ENCODE results near the gene PAQR8.

The PAQR8 gene

GRCh38 chr6:52400313-52401041 is 38.5 kb downstream of the PAQR8 start:
- H3K27ac ChIP-seq: no peak overlapping the region
- TF ChIP-seq, protein P1, sequence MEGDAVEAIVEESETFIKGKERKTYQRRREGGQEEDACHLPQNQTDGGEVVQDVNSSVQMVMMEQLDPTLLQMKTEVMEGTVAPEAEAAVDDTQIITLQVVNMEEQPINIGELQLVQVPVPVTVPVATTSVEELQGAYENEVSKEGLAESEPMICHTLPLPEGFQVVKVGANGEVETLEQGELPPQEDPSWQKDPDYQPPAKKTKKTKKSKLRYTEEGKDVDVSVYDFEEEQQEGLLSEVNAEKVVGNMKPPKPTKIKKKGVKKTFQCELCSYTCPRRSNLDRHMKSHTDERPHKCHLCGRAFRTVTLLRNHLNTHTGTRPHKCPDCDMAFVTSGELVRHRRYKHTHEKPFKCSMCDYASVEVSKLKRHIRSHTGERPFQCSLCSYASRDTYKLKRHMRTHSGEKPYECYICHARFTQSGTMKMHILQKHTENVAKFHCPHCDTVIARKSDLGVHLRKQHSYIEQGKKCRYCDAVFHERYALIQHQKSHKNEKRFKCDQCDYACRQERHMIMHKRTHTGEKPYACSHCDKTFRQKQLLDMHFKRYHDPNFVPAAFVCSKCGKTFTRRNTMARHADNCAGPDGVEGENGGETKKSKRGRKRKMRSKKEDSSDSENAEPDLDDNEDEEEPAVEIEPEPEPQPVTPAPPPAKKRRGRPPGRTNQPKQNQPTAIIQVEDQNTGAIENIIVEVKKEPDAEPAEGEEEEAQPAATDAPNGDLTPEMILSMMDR (conservative IDR thresholded peaks at IDR 0.05): no peak
- TF ChIP-seq ZFX (IDR thresholded peaks at IDR 0.05): no peak

DNA sequence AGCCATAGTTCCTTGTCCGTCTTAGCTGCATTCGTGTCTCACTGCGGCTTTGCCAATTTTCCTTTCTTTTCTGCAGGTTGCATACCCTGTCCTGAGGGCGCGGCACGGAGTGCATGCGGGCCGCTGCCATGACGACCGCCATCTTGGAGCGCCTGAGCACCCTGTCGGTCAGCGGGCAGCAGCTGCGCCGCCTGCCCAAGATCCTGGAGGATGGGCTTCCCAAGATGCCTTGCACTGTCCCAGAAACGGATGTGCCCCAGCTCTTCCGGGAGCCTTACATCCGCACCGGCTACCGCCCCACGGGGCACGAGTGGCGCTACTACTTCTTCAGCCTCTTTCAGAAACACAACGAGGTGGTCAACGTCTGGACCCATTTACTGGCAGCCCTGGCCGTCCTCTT is 41.1 kb downstream of the PAQR8 start:
- peak overlapping the region; percentile 33 for H3K27ac ChIP-seq
- no peak; the same call in 1 of the 2 replicates for TF ChIP-seq ZFX (IDR thresholded peaks at IDR 0.05)
- TF ChIP-seq, protein P1 (conservative IDR thresholded peaks at IDR 0.05): no peak

DNA sequence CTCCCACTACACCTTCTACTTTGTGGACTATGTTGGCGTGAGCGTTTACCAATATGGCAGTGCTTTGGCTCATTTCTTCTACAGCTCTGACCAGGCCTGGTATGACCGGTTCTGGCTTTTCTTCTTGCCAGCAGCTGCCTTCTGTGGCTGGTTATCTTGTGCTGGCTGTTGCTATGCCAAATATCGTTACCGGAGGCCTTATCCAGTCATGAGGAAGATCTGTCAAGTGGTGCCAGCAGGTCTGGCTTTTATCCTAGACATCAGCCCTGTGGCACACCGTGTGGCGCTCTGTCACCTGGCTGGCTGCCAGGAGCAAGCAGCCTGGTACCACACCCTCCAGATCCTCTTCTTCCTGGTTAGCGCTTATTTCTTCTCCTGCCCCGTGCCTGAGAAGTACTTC is 41.7 kb downstream of the PAQR8 start:
- peak overlapping the region; percentile 33 for H3K27ac ChIP-seq
- no peak; the same call in 1 of the 2 replicates for TF ChIP-seq ZFX (IDR thresholded peaks at IDR 0.05)
- TF ChIP-seq, protein P1 (conservative IDR thresholded peaks at IDR 0.05): no peak

DNA sequence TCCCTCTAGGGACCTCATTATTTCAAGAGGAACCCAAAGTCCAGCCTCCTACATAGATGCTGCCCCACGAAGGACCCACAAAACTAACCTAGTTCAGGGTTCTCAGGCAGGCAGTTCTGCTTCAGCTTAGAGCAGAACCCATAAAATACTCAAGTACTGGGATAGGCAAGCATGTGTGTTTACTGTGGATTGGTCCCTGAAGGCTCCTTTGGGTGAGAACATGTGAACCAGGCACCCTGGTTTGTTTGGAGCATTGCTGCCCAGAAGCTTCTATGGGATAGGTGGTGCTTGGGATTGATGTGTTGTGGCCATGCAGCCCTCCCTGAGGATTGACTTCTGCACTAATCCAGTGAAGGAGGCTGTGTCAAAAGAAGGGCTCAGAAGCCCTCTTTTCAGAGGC is 43.3 kb downstream of the PAQR8 start:
- TF ChIP-seq, protein P1 (conservative IDR thresholded peaks at IDR 0.05): no peak
- no peak for TF ChIP-seq ZFX (IDR thresholded peaks at IDR 0.05)
- no peak overlapping the region for H3K27ac ChIP-seq

DNA sequence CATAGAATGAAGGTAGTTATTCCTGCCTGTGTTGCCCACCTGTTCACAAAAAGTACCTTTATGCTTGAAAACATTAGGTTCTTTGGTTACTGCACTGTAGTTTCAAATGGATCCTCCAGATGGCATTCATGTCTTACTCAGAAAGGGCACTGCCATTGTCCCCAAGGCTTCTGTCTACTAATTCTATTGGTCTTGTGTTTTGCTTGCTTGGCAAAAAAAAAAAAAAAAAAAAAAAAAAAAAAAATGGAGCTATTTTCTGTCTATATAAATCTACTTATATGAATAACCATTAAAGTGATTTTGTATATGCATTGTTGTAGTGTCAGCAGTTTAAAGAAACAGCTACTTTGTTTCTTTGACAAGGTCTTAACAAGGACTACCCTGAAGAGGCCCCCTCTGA is 45.5 kb downstream of the PAQR8 start:
- no peak for TF ChIP-seq ZFX (IDR thresholded peaks at IDR 0.05)
- TF ChIP-seq, protein P1 (conservative IDR thresholded peaks at IDR 0.05): peak; percentile 80
- H3K27ac ChIP-seq: no peak overlapping the region

- no peak for TF ChIP-seq ZFX (IDR thresholded peaks at IDR 0.05)
- TF ChIP-seq, protein P1 (conservative IDR thresholded peaks at IDR 0.05): no peak
- H3K27ac ChIP-seq: no peak overlapping the region
Measured at GRCh38 chr6:52409499-52409898, 47.5 kb downstream of the PAQR8 start.

GRCh38 chr6:52410979-52411378 is 49.0 kb downstream of the PAQR8 start:
- no peak for TF ChIP-seq ZFX (IDR thresholded peaks at IDR 0.05)
- TF ChIP-seq, protein P1 (conservative IDR thresholded peaks at IDR 0.05): no peak
- no peak overlapping the region for H3K27ac ChIP-seq

All from C4-2B (cell line).